22Rv1 (cell line): ENCODE measurements around the gene OR2C1.

ENCODE experiments used
- CTCF ChIP-seq: fragments of 450-650 bp; IDR thresholded peaks from 2 replicates; pipeline ENCODE4 v1.5.1; 2017; ENCODE audit warnings: mild to moderate bottlenecking
- ZFX ChIP-seq: fragments of 450-650 bp; IDR thresholded peaks from 2 replicates; pipeline ENCODE4 v1.6.1; 2017; ENCODE audit warnings: antibody characterized with exemption, borderline replicate concordance

- TF ChIP-seq CTCF, result no peak
- TF ChIP-seq ZFX, result no peak
These were observed 32.6 kb downstream of the OR2C1 start for GRCh38 chr16:3388325-3388724.
